ENCODE results near the gene PHF21A.

The PHF21A gene

GRCh38 chr11:46057489-46057888 is 63.8 kb downstream of the PHF21A start:
- Histone ChIP-seq H3K4me3 (ENCODE audit: low read depth in 1 of 2, low read length in 1 of 2) (no peak overlapping the region), H3K36me3 (peaks cover 11% of the 10 kb centered on the region), H3K27me3 (no peaks in the 10 kb centered on the region), H3K4me1 (ENCODE audit: control insufficient read depth in 1 of 2, insufficient read depth in 1 of 2, low read depth in 1 of 2, low read length in 1 of 2) (no peaks in the 10 kb centered on the region), H3K9me3 (no peaks in the 10 kb centered on the region), H3K27ac (no peak overlapping the region)
- TF ChIP-seq, protein P1, sequence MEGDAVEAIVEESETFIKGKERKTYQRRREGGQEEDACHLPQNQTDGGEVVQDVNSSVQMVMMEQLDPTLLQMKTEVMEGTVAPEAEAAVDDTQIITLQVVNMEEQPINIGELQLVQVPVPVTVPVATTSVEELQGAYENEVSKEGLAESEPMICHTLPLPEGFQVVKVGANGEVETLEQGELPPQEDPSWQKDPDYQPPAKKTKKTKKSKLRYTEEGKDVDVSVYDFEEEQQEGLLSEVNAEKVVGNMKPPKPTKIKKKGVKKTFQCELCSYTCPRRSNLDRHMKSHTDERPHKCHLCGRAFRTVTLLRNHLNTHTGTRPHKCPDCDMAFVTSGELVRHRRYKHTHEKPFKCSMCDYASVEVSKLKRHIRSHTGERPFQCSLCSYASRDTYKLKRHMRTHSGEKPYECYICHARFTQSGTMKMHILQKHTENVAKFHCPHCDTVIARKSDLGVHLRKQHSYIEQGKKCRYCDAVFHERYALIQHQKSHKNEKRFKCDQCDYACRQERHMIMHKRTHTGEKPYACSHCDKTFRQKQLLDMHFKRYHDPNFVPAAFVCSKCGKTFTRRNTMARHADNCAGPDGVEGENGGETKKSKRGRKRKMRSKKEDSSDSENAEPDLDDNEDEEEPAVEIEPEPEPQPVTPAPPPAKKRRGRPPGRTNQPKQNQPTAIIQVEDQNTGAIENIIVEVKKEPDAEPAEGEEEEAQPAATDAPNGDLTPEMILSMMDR (IDR thresholded peaks at IDR 0.05) = no peak

GRCh38 chr11:46055371-46055770 is 65.9 kb downstream of the PHF21A start:
- H3K27me3 ChIP-seq = no peaks in the 10 kb centered on the region
- peaks cover 8 to 9% of the 10 kb centered on the region in 2 experiments for H3K4me1 ChIP-seq (ENCODE audit: control insufficient read depth in 1 of 2, insufficient read depth in 1 of 2, low read depth in 1 of 2, low read length in 1 of 2)
- no peak overlapping the region for H3K27ac ChIP-seq
- H3K36me3 ChIP-seq = peaks cover 18% of the 10 kb centered on the region
- no peaks in the 10 kb centered on the region for H3K9me3 ChIP-seq
- TF ChIP-seq, protein P1 (IDR thresholded peaks at IDR 0.05) = no peak
- H3K4me3 ChIP-seq (ENCODE audit: low read depth in 1 of 2, low read length in 1 of 2) = no peak overlapping the region

GRCh38 chr11:46051102-46051501 is 70.2 kb downstream of the PHF21A start:
- Histone ChIP-seq H3K9me3 (no peaks in the 10 kb centered on the region), H3K4me1 (ENCODE audit: control insufficient read depth in 1 of 2, insufficient read depth in 1 of 2, low read depth in 1 of 2, low read length in 1 of 2) (peaks cover 24 to 25% of the 10 kb centered on the region in 2 experiments), H3K36me3 (peaks cover 33% of the 10 kb centered on the region), H3K27ac (no peak overlapping the region), H3K4me3 (ENCODE audit: low read depth in 1 of 2, low read length in 1 of 2) (no peak overlapping the region), H3K27me3 (no peaks in the 10 kb centered on the region)
- TF ChIP-seq, protein P1 (IDR thresholded peaks at IDR 0.05) = no peak

DNA sequence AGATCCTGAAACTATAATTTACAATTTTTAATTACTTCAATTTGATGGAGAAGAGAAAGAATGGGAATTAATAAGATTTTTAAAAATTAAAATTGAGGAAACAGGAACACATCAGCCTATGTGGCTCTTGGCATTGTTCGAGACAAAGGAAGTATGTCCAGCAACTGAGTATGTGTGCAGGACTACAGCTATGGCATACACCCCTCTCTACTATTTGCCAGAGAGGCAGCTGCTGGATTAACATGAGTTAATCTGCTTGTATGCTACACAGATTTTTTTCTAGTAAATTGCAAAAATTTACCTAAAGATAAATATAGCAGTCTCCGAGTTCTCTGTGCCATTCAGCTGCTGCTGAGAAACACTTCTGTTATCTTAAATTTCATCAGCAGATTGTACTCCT is 70.6 kb downstream of the PHF21A start:
- Histone ChIP-seq H3K36me3 (peaks cover 33% of the 10 kb centered on the region), H3K4me3 (ENCODE audit: low read depth in 1 of 2, low read length in 1 of 2) (no peak overlapping the region), H3K4me1 (ENCODE audit: control insufficient read depth in 1 of 2, insufficient read depth in 1 of 2, low read depth in 1 of 2, low read length in 1 of 2) (peaks cover 24 to 25% of the 10 kb centered on the region in 2 experiments), H3K27me3 (no peaks in the 10 kb centered on the region), H3K27ac (no peak overlapping the region), H3K9me3 (no peaks in the 10 kb centered on the region)
- TF ChIP-seq, protein P1 (IDR thresholded peaks at IDR 0.05) = no peak

DNA sequence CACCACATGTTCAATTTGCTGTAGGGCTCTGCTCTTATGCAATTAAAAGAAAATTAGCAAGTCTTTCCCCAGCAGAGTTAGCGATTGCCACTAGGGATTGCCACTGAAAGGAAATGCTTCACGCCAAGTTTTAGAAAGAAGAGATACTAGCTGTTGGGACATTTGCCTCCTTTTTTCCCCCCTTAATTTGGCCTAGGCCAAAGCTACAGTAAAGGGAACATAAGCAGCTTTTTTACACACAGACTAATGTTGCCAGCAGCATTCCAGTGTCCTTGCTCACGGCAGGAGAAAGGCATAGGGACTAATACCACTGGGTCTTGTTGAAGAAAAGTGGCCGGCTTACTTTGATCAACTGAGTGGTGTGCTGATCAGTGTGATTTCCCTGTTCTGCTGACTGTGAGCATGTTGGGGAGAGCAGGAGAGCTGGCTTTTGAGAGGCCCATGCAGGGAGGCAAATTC is 71.2 kb downstream of the PHF21A start:
- no peaks in the 10 kb centered on the region for H3K9me3 ChIP-seq
- peaks cover 33% of the 10 kb centered on the region for H3K36me3 ChIP-seq
- peaks cover 24 to 25% of the 10 kb centered on the region in 2 experiments for H3K4me1 ChIP-seq (ENCODE audit: control insufficient read depth in 1 of 2, insufficient read depth in 1 of 2, low read depth in 1 of 2, low read length in 1 of 2)
- TF ChIP-seq, protein P1 (IDR thresholded peaks at IDR 0.05) = no peak
- no peaks in the 10 kb centered on the region for H3K27me3 ChIP-seq
- peak overlapping the region; percentile 51 for H3K27ac ChIP-seq
- H3K4me3 ChIP-seq (ENCODE audit: low read depth in 1 of 2, low read length in 1 of 2) = no peak overlapping the region

Measured in neutrophil (primary cell).